ENCODE results near the gene DOCK1. TPM values are rescaled to one million over a fixed set of nuclear protein-coding genes. Genes with fewer than 3 reads are reported as not detected.

Gene DOCK1
- total RNA-seq, 1 donor from 2014 or later = 25.8 TPM

GRCh38 chr10:127411062-127411461, 505.8 kb downstream of the DOCK1 start:
- no peak for DNase-seq (ENCODE audit: low spot score in 2 of 2)
- intact Hi-C loops (cut with DNase I) = no loop called here
- Histone ChIP-seq H3K4me1 (no peaks in the 10 kb centered on the region), H3K36me3 (peaks cover 10 to 30% of the 10 kb centered on the region in 2 donors), H3K9me3 (no peaks in the 10 kb centered on the region), H3K27ac (no peak overlapping the region), H3K4me3 (no peak overlapping the region), H3K27me3 (no peaks in the 10 kb centered on the region)
- no peak for TF ChIP-seq CTCF (IDR thresholded peaks at IDR 0.05)

GRCh38 chr10:127413326-127413725, 508.1 kb downstream of the DOCK1 start:
- Histone ChIP-seq H3K27me3 (no peaks in the 10 kb centered on the region), H3K4me1 (no peaks in the 10 kb centered on the region), H3K27ac (no peak overlapping the region), H3K4me3 (no peak overlapping the region), H3K36me3 (peaks cover 10 to 46% of the 10 kb centered on the region in 2 donors), H3K9me3 (no peaks in the 10 kb centered on the region)
- no peak for DNase-seq (ENCODE audit: low spot score in 2 of 2)
- intact Hi-C loops (cut with DNase I) = no loop called here
- no peak for TF ChIP-seq CTCF (IDR thresholded peaks at IDR 0.05)

- Histone ChIP-seq H3K27ac (no peak overlapping the region), H3K4me1 (no peaks in the 10 kb centered on the region), H3K4me3 (no peak overlapping the region), H3K36me3 (peaks cover 13 to 53% of the 10 kb centered on the region in 2 donors), H3K9me3 (no peaks in the 10 kb centered on the region), H3K27me3 (no peaks in the 10 kb centered on the region)
- no peak for DNase-seq (ENCODE audit: low spot score in 2 of 2)
- intact Hi-C loops (cut with DNase I) = no loop called here
- no peak for TF ChIP-seq CTCF (IDR thresholded peaks at IDR 0.05)
Measured at GRCh38 chr10:127414024-127414423, 508.8 kb downstream of the DOCK1 start.

- no peaks in the 10 kb centered on the region for H3K9me3 ChIP-seq
- TF ChIP-seq CTCF (IDR thresholded peaks at IDR 0.05) = no peak
- no peak for DNase-seq (ENCODE audit: low spot score in 2 of 2)
- H3K36me3 ChIP-seq = peaks cover 20 to 57% of the 10 kb centered on the region in 2 donors
- H3K27ac ChIP-seq = no peak overlapping the region
- H3K4me1 ChIP-seq = no peaks in the 10 kb centered on the region
- no peak overlapping the region for H3K4me3 ChIP-seq
- intact Hi-C loops (cut with DNase I) = no loop called here
- H3K27me3 ChIP-seq = no peaks in the 10 kb centered on the region
Measured at GRCh38 chr10:127415116-127415515, 509.9 kb downstream of the DOCK1 start.

- H3K36me3 ChIP-seq = peaks cover 21 to 57% of the 10 kb centered on the region in 2 donors
- no peak for DNase-seq (ENCODE audit: low spot score in 2 of 2)
- intact Hi-C loops (cut with DNase I) = no loop called here
- TF ChIP-seq CTCF (IDR thresholded peaks at IDR 0.05) = no peak
- H3K4me1 ChIP-seq = no peaks in the 10 kb centered on the region
- no peaks in the 10 kb centered on the region for H3K27me3 ChIP-seq
- no peak overlapping the region for H3K27ac ChIP-seq
- no peaks in the 10 kb centered on the region for H3K9me3 ChIP-seq
- no peak overlapping the region for H3K4me3 ChIP-seq
Measured at GRCh38 chr10:127415901-127416581, 510.8 kb downstream of the DOCK1 start.
